Naive thymus-derived CD4-positive, alpha-beta T cell (primary cell): ENCODE measurements around the gene FAM98B. TPM values are rescaled to one million over a fixed set of nuclear protein-coding genes. Genes with fewer than 3 reads are reported as not detected.
A peak's percentile ranks its signal among the peaks of the same experiment; 100 is the strongest.

Experiments
- ATAC-seq: fragments of 150-1000 bp; cut with Tn5 transposase; 2 replicates; pipeline ENCODE4 v1.10.0; 2021; ENCODE audit warnings: mild to moderate bottlenecking, moderate library complexity
- CTCF ChIA-PET: fragments of 350-600 bp; sonication (Branson Sonifier 250); formaldehyde crosslinking; loops from one replicate; lab custom pipeline; 2021; ENCODE audit warnings: antibody characterized with exemption; lab: Charles Lee
- POLR2A ChIA-PET: fragments of 350-600 bp; sonication (Branson Sonifier 250); formaldehyde crosslinking; loops from one replicate; lab custom pipeline; 2021; ENCODE audit warnings: antibody characterized with exemption, inconsistent platforms; lab: Charles Lee
- DNase-seq, 9 donors: peaks; one replicate each; pipeline versions ENCODE4 v3.0.0 to v3.0.0-alpha.2; 2020 to 2022; ENCODE audit warnings: mixed read lengths in 1 of 9
- H3K27ac ChIP-seq: one replicate; pipeline ENCODE4 v1.7.0; 2013; ENCODE audit warnings: mild to moderate bottlenecking, low read depth, low read length, moderate library complexity
- H3K27me3 ChIP-seq, 2 donors: one replicate each; pipeline ENCODE4 v1.7.0; 2013; ENCODE audit warnings: low read length in 2 of 2, mild to moderate bottlenecking in 2 of 2, moderate library complexity in 2 of 2; ENCODE audit not compliant: control insufficient read depth in 2 of 2, insufficient read depth in 2 of 2
- H3K36me3 ChIP-seq, 3 experiments: 1 replicate in 2 of 3; 2 replicates in 1 of 3; pipeline ENCODE4 v1.7.0; 2013; ENCODE audit warnings: low read length in 3 of 3, mild to moderate bottlenecking in 3 of 3, moderate library complexity in 1 of 3; ENCODE audit not compliant: insufficient read depth in 3 of 3, control insufficient read depth in 2 of 3
- H3K4me1 ChIP-seq, 2 donors: one replicate each; pipeline ENCODE4 v1.7.0; 2013; ENCODE audit warnings: low read length in 2 of 2, mild to moderate bottlenecking in 2 of 2, moderate library complexity in 1 of 2; ENCODE audit not compliant: control insufficient read depth in 2 of 2, insufficient read depth in 2 of 2
- H3K4me3 ChIP-seq: 2 replicates; pipeline ENCODE4 v1.7.0; 2013; ENCODE audit warnings: mild to moderate bottlenecking, low read length
- H3K9me3 ChIP-seq, 3 experiments: 1 replicate in 2 of 3; 2 replicates in 1 of 3; pipeline ENCODE4 v1.7.0; 2013; ENCODE audit warnings: low read length in 3 of 3; ENCODE audit not compliant: control insufficient read depth in 2 of 3
- H3K27ac Mint-ChIP-seq, 9 donors: one replicate each; pipeline ENCODE4 v1.8.0; 2020 to 2022; ENCODE audit warnings: mixed read lengths in 9 of 9, mild to moderate bottlenecking in 8 of 9, moderate library complexity in 5 of 9, inconsistent platforms in 2 of 9
- H3K27me3 Mint-ChIP-seq, 5 donors: one replicate each; pipeline ENCODE4 v1.8.0; 2021 to 2022; ENCODE audit warnings: mixed read lengths in 5 of 5, mild to moderate bottlenecking in 1 of 5
- H3K36me3 Mint-ChIP-seq, 5 donors: one replicate each; pipeline ENCODE4 v1.8.0; 2020 to 2022; ENCODE audit warnings: mixed read lengths in 5 of 5, mild to moderate bottlenecking in 3 of 5, inconsistent platforms in 1 of 5
- H3K4me1 Mint-ChIP-seq, 7 donors: one replicate each; pipeline ENCODE4 v1.8.0; 2020 to 2022; ENCODE audit warnings: mixed read lengths in 7 of 7, mild to moderate bottlenecking in 3 of 7, inconsistent platforms in 1 of 7
- H3K4me3 Mint-ChIP-seq, 10 donors: one replicate each; pipeline ENCODE4 v1.8.0; 2020 to 2022; ENCODE audit warnings: mild to moderate bottlenecking in 10 of 10, mixed read lengths in 10 of 10, moderate library complexity in 6 of 10, inconsistent platforms in 2 of 10
- H3K9me3 Mint-ChIP-seq, 11 donors: one replicate each; pipeline ENCODE4 v1.8.0; 2020 to 2022; ENCODE audit warnings: mixed read lengths in 11 of 11, mild to moderate bottlenecking in 4 of 11, inconsistent platforms in 1 of 11, moderate library complexity in 1 of 11
- intact Hi-C, 2 donors: fragments of 100-400 bp; cut with micrococcal nuclease; formaldehyde crosslinking; loops; one replicate each; pipeline ENCODE4 v1.15.1; 2023
- polyA plus RNA-seq, 2 donors: library from polyadenylated mRNA; unstranded; fragments of 300-500 nt; fragmentation: Illumina TruSeq; gene quantifications; one replicate each; pipeline ENCODE4 v1.2.3, GENCODE V29; 2021
- total RNA-seq, 6 experiments: library from RNA in 5 of 6; stranded (reverse) in 5 of 6; gene quantifications; 1 replicate in 5 of 6; 2 replicates in 1 of 6; pipeline ENCODE4 v1.2.3 and lab custom pipeline; 2021 to 2026

Gene FAM98B
- total and polyA plus RNA-seq, 7 experiments from 2014 or later, result 2.4 to 39.5 (median 26.4) TPM

DNA sequence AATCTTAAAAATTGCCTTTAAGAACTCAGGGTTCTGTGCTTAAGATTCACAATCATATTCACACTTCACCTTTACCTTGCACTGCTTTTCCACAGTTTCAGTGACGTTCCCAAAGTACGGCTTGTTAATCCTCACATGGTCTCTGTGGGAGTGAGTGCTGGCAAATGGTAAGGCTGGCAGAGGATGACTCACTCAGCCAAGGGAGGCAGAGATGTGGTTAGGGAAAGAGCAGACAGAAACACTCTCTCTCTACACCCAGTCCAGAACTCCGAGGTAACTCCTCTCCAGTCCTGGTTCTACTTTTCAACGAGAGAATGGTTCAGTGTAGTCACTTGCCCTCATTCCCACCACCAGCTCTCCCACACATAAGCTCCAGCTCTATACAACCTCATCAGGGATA lies 77.6 kb downstream of the FAM98B start:
- H3K9me3 Mint-ChIP-seq, result peaks cover 0 to 6% (median 0%) of the 10 kb centered on the region in 11 donors
- no peak overlapping the region for H3K4me3 ChIP-seq
- POLR2A ChIA-PET, result interaction anchor here (0.8 to 2.8 kb wide), 5 partner anchors 10 to 32 kb away, joined by 3 to 10 read pairs (median 3); no protein-coding TSS in a partner anchor
- H3K36me3 ChIP-seq, result peaks cover 0 to 30% (median 18%) of the 10 kb centered on the region in 3 experiments
- intact Hi-C loops, result no loop called here
- H3K27me3 Mint-ChIP-seq, result no peaks in the 10 kb centered on the region
- H3K4me1 Mint-ChIP-seq, result peaks cover 67 to 99% (median 97%) of the 10 kb centered on the region in 7 donors
- H3K4me3 Mint-ChIP-seq, result peak overlapping the region in 7 of 10 donors; percentile 1 to 58 (median 44)
- H3K4me1 ChIP-seq, result peaks cover 58 to 64% of the 10 kb centered on the region in 2 donors
- peak overlapping the region in 8 of 9 donors; percentile 42 to 95 (median 78) for H3K27ac Mint-ChIP-seq
- H3K27ac ChIP-seq, result no peak overlapping the region
- ATAC-seq, result no peak
- no peaks in the 10 kb centered on the region for H3K27me3 ChIP-seq
- CTCF ChIA-PET, result interaction anchor here (1.0 to 4.7 kb wide), 2 partner anchors 159 to 161 kb away, joined by 3 to 18 read pairs; no protein-coding TSS in a partner anchor
- peaks cover 7 to 77% (median 63%) of the 10 kb centered on the region in 5 donors for H3K36me3 Mint-ChIP-seq
- no peaks in the 10 kb centered on the region for H3K9me3 ChIP-seq
- no peak for DNase-seq

DNA sequence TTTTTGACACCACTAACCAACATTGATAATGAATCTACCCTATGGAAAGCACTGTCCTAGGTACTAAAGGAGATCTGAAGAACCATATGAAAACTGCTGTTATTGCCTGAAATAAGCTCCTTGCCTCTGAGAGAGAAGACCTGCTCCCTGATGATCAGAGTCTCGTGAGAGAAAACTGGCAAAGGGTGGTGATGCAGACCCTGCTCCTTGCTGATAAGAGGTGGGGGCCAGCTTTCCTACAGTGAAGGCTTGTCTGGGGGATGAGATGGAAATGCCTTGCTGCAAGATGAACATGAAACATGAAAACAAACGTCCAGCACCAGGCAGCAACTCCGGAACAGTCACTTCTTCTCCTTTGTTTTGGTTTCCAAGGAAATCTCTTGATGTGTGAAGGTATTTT lies 78.8 kb downstream of the FAM98B start:
- Mint-ChIP-seq H3K4me1 (peaks cover 75 to 100% (median 99%) of the 10 kb centered on the region in 7 donors), H3K27me3 (no peaks in the 10 kb centered on the region), H3K36me3 (peaks cover 7 to 70% (median 62%) of the 10 kb centered on the region in 5 donors), H3K4me3 (peak overlapping the region in 9 of 10 donors; percentile 3 to 80 (median 55)), H3K9me3 (peaks cover 0 to 6% (median 0%) of the 10 kb centered on the region in 11 donors), H3K27ac (peak overlapping the region; percentile 21 to 97 (median 82))
- no peak overlapping the region for H3K4me3 ChIP-seq
- ATAC-seq, result no peak
- peaks cover 0 to 24% (median 18%) of the 10 kb centered on the region in 3 experiments for H3K36me3 ChIP-seq
- no peaks in the 10 kb centered on the region for H3K9me3 ChIP-seq
- intact Hi-C loops, result loop anchor here in 1 of 2 donors (2.0 kb wide), 1 partner anchor 20 kb away; no protein-coding TSS in a partner anchor
- peaks cover 69 to 75% of the 10 kb centered on the region in 2 donors for H3K4me1 ChIP-seq
- no peak for DNase-seq
- POLR2A ChIA-PET, result interaction anchor here (0.9 to 2.8 kb wide), 3 partner anchors 9 to 157 kb away, joined by 3 to 10 read pairs (median 9); no protein-coding TSS in a partner anchor
- no peak overlapping the region for H3K27ac ChIP-seq
- CTCF ChIA-PET, result interaction anchor here (0.9 to 4.7 kb wide), 3 partner anchors 13 to 167 kb away, joined by 3 to 18 read pairs (median 4); no protein-coding TSS in a partner anchor
- no peaks in the 10 kb centered on the region for H3K27me3 ChIP-seq

DNA sequence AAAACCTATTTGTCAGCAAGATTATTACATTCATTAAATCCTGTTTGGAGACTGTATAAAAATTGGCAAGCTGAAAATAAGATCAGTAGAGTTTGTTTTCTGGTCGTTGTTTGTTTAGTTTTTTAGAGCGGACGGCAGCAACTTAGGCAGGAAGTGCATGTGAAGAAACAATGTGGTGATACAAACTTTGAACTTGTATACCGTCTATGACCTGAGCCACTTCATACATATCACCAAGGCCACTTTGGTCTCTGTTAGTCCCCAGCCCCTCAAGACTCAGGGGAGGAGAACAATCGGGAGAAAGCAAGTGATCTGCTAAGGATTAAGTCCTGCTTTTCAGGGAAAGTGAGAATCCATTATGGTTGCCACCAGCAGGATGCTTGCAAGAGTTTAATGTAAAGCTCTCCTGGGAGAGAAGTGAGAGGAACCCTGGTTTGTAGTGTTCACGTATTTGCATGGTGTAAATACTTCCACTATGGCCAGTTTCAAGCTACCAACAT lies 79.5 kb downstream of the FAM98B start:
- ChIA-PET CTCF (interaction anchor here (0.8 to 4.7 kb wide), 5 partner anchors 12 to 157 kb away, joined by 3 to 18 read pairs (median 4); partner anchors contain the start of gene RASGRP1), POLR2A (interaction anchor here (0.7 to 2.8 kb wide), 7 partner anchors 8 to 156 kb away, joined by 3 to 10 read pairs (median 4); no protein-coding TSS in a partner anchor)
- intact Hi-C loops, result loop anchor here in 1 of 2 donors (2.0 kb wide), 1 partner anchor 21 kb away; no protein-coding TSS in a partner anchor
- ATAC-seq (no peak), DNase-seq (no peak)
- Mint-ChIP-seq H3K4me3 (peak overlapping the region; percentile 25 to 80 (median 48)), H3K27ac (peak overlapping the region; percentile 21 to 97 (median 82)), H3K9me3 (peaks cover 0 to 6% (median 0%) of the 10 kb centered on the region in 11 donors), H3K27me3 (no peaks in the 10 kb centered on the region), H3K36me3 (peaks cover 7 to 70% (median 56%) of the 10 kb centered on the region in 5 donors), H3K4me1 (peaks cover 76 to 100% (median 99%) of the 10 kb centered on the region in 7 donors)
- Histone ChIP-seq H3K4me1 (peaks cover 77 to 80% of the 10 kb centered on the region in 2 donors), H3K9me3 (no peaks in the 10 kb centered on the region), H3K36me3 (peaks cover 0 to 24% (median 18%) of the 10 kb centered on the region in 3 experiments), H3K4me3 (no peak overlapping the region), H3K27me3 (no peaks in the 10 kb centered on the region), H3K27ac (peak overlapping the region; percentile 54)

DNA sequence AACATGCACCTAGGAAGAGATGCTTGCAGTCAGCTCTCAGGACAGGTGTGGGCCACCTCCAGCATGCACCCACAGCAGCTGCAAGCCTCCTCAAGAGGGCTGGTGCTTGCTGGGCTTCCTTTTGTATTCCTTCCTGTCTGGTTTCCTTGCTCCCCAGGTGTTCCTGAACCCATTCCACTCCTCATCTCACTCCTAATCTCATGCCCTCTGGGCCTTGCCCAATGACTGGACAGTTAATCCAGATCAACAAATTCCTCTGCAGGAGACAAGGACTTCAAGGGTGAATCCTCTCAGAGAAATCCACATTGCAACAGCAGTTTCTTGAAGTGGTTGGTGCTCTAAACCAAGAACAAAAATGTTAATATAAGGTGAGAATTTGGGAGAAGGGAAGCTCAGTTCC lies 80.0 kb downstream of the FAM98B start:
- Mint-ChIP-seq H3K36me3 (peaks cover 5 to 68% (median 52%) of the 10 kb centered on the region in 5 donors), H3K4me1 (peaks cover 76 to 100% (median 99%) of the 10 kb centered on the region in 7 donors), H3K27ac (peak overlapping the region; percentile 62 to 97 (median 87)), H3K9me3 (peaks cover 0 to 4% (median 0%) of the 10 kb centered on the region in 11 donors), H3K27me3 (no peaks in the 10 kb centered on the region), H3K4me3 (peak overlapping the region in 9 of 10 donors; percentile 25 to 80 (median 51))
- Histone ChIP-seq H3K4me3 (no peak overlapping the region), H3K27ac (peak overlapping the region; percentile 54), H3K4me1 (peaks cover 78 to 82% of the 10 kb centered on the region in 2 donors), H3K36me3 (peaks cover 0 to 24% (median 18%) of the 10 kb centered on the region in 3 experiments), H3K9me3 (no peaks in the 10 kb centered on the region), H3K27me3 (no peaks in the 10 kb centered on the region)
- intact Hi-C loops, result loop anchor here in 1 of 2 donors (1.0 to 2.0 kb wide), 2 partner anchors 10 to 21 kb away; no protein-coding TSS in a partner anchor
- no peak for ATAC-seq
- ChIA-PET CTCF (interaction anchor here (0.8 to 4.7 kb wide), 6 partner anchors 11 to 157 kb away, joined by 3 to 18 read pairs (median 5); partner anchors contain the start of gene RASGRP1), POLR2A (interaction anchor here (0.7 to 2.8 kb wide), 8 partner anchors 8 to 156 kb away, joined by 3 to 10 read pairs (median 4); no protein-coding TSS in a partner anchor)
- DNase-seq, result no peak

DNA sequence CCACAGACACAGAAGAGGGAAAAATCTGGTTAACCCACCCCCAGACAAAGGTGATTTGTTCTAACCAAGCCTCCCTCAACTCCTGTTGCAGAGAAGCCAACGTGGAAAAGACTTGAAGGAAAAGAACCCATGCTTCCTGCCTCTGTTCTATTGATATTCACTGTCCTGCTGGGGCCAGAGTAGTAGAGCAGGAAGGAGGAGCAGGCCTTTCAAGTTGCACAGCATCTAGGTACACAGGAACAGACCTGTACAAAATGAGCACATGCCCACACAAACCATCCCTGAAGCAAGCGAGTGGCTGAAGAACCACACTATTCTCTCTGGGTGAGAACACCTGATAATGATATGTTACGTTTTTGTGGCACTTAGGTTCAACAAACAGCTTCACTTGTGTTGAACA lies 80.8 kb downstream of the FAM98B start:
- Histone ChIP-seq H3K4me1 (peaks cover 79 to 84% of the 10 kb centered on the region in 2 donors), H3K27ac (peak overlapping the region; percentile 54)

More for the DNA sequence above, 80.8 kb downstream of the FAM98B start:
- H3K4me3 ChIP-seq, result no peak overlapping the region
- peak overlapping the region in 9 of 10 donors; percentile 15 to 83 (median 55) for H3K4me3 Mint-ChIP-seq
- ATAC-seq (no peak), DNase-seq (no peak)
- H3K36me3 Mint-ChIP-seq, result peaks cover 0 to 62% (median 47%) of the 10 kb centered on the region in 5 donors
- H3K4me1 Mint-ChIP-seq, result peaks cover 78 to 100% (median 99%) of the 10 kb centered on the region in 7 donors
- H3K9me3 ChIP-seq, result no peaks in the 10 kb centered on the region
- no peaks in the 10 kb centered on the region for H3K9me3 Mint-ChIP-seq
- peaks cover 0 to 24% (median 17%) of the 10 kb centered on the region in 3 experiments for H3K36me3 ChIP-seq
- peak overlapping the region; percentile 21 to 97 (median 89) for H3K27ac Mint-ChIP-seq
- intact Hi-C loops, result loop anchor here in 1 of 2 donors (1.0 kb wide), 1 partner anchor 10 kb away; no protein-coding TSS in a partner anchor
- ChIA-PET POLR2A (interaction anchor here (0.8 to 1.4 kb wide), 7 partner anchors 9 to 152 kb away, joined by 3 to 5 read pairs (median 3); no protein-coding TSS in a partner anchor), CTCF (interaction anchor here (0.6 to 2.4 kb wide), 6 partner anchors 9 to 156 kb away, joined by 3 to 8 read pairs (median 4); partner anchors contain the start of gene RASGRP1)
- H3K27me3 ChIP-seq, result no peaks in the 10 kb centered on the region
- H3K27me3 Mint-ChIP-seq, result no peaks in the 10 kb centered on the region
